ENCODE data around the gene FLT3. TPM values are rescaled to one million over a fixed set of nuclear protein-coding genes. Genes with fewer than 3 reads are reported as not detected.

FLT3 gene
- polyA plus RNA-seq, 3 donors, result 2.1 to 5.3 (median 3.7) TPM

- H3K9me3 Mint-ChIP-seq, result peaks cover 0 to 31% (median 13%) of the 10 kb centered on the region in 7 donors
- intact Hi-C loops (cut with micrococcal nuclease), result no loop called here
- no peak overlapping the region for H3K27ac ChIP-seq (ENCODE audit: low read depth in 1 of 2, low read length in 2 of 2)
- H3K4me1 ChIP-seq (ENCODE audit: control insufficient read depth in 1 of 2, insufficient read depth in 2 of 2, low read length in 2 of 2), result peaks cover 35 to 42% of the 10 kb centered on the region in 2 donors
- no peak for DNase-seq
- peaks cover 80 to 96% of the 10 kb centered on the region in 2 donors for H3K27me3 ChIP-seq (ENCODE audit: control insufficient read depth in 2 of 2, insufficient read depth in 2 of 2, low read length in 2 of 2)
- no peak overlapping the region for H3K27ac Mint-ChIP-seq
- H3K4me1 Mint-ChIP-seq, result peaks cover 33% of the 10 kb centered on the region
- no peaks in the 10 kb centered on the region for H3K36me3 ChIP-seq (replicated peaks in 1 of 2; ENCODE audit: control insufficient read depth in 1 of 2, insufficient read depth in 2 of 2, low read length in 2 of 2)
- H3K4me2 ChIP-seq (replicated peaks; ENCODE audit: extremely low read depth, low read length, poor library complexity, severe bottlenecking), result no peak overlapping the region
- peaks cover 88 to 93% (median 90%) of the 10 kb centered on the region in 3 donors for H3K27me3 Mint-ChIP-seq (ENCODE audit: low read depth in 3 of 3)
- no peaks in the 10 kb centered on the region for H3K79me2 ChIP-seq (ENCODE audit: insufficient read depth, low read length)
- no peak for TF ChIP-seq CTCF (IDR thresholded peaks at IDR 0.05)
- H3K9ac ChIP-seq (ENCODE audit: insufficient read depth, low read length, poor library complexity, severe bottlenecking), result no peak overlapping the region
- H2AFZ ChIP-seq (ENCODE audit: insufficient read depth, low read depth, low read length, poor library complexity, severe bottlenecking), result no peak overlapping the region
- no peak overlapping the region for H3K4me3 ChIP-seq (replicated peaks in 1 of 3; ENCODE audit: low read depth in 2 of 3, low read length in 3 of 3)
- peaks cover 0 to 8% of the 10 kb centered on the region in 2 donors for H3K36me3 Mint-ChIP-seq
- peak overlapping the region in 1 of 2 donors; percentile 95 for H3K4me3 Mint-ChIP-seq
- H3K9me3 ChIP-seq (replicated peaks in 1 of 2; ENCODE audit: control insufficient read depth in 1 of 2, insufficient read depth in 1 of 2, low read length in 2 of 2), result peaks cover 0 to 39% of the 10 kb centered on the region in 2 donors
- H4K20me1 ChIP-seq (ENCODE audit: insufficient read depth, low read length), result no peaks in the 10 kb centered on the region
- no CpG with 5 or more reads among the region's 5 CpGs for WGBS (ENCODE audit: insufficient coverage)
Measured at GRCh38 chr13:27956576-27957300, 143.6 kb downstream of the FLT3 start.

DNA sequence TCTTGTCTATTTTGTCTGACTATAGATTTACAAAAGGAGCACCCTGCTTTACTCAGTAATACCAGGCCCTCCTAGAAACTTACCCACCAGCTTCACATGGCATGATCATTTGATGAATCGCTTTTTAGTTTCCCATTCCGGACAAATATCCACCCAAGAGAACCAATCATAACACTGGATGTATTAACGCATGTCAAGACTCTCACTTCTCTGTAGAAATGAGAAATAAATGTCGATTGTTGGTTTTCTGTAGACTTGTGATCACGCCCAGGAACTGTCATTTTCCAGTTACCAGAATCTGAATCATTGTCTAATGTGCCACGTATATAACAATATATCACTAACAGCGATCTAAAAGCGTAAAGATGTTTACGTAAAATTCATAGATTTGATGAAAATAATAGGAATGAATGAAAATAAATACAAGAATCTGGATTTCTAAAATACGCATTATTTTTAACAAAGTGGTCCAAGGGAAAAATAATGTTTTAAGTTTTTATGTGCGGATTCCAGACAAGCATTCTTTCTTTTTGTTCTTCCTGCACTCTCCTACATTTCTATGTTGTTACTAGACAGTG lies 145.3 kb downstream of the FLT3 start:
- Histone ChIP-seq H3K4me1 (ENCODE audit: control insufficient read depth in 1 of 2, insufficient read depth in 2 of 2, low read length in 2 of 2) (peaks cover 25 to 26% of the 10 kb centered on the region in 2 donors), H3K4me2 (replicated peaks; ENCODE audit: extremely low read depth, low read length, poor library complexity, severe bottlenecking) (peak overlapping the region; percentile 86), H3K36me3 (replicated peaks in 1 of 2; ENCODE audit: control insufficient read depth in 1 of 2, insufficient read depth in 2 of 2, low read length in 2 of 2) (no peaks in the 10 kb centered on the region), H4K20me1 (ENCODE audit: insufficient read depth, low read length) (no peaks in the 10 kb centered on the region), H3K9me3 (replicated peaks in 1 of 2; ENCODE audit: control insufficient read depth in 1 of 2, insufficient read depth in 1 of 2, low read length in 2 of 2) (peaks cover 0 to 31% of the 10 kb centered on the region in 2 donors), H3K27ac (ENCODE audit: low read depth in 1 of 2, low read length in 2 of 2) (no peak overlapping the region), H2AFZ (ENCODE audit: insufficient read depth, low read depth, low read length, poor library complexity, severe bottlenecking) (no peak overlapping the region), H3K79me2 (ENCODE audit: insufficient read depth, low read length) (no peaks in the 10 kb centered on the region), H3K4me3 (replicated peaks in 1 of 3; ENCODE audit: low read depth in 2 of 3, low read length in 3 of 3) (peak overlapping the region in 1 of 3 experiments; percentile 76), H3K27me3 (ENCODE audit: control insufficient read depth in 2 of 2, insufficient read depth in 2 of 2, low read length in 2 of 2) (peaks cover 75 to 91% of the 10 kb centered on the region in 2 donors), H3K9ac (ENCODE audit: insufficient read depth, low read length, poor library complexity, severe bottlenecking) (no peak overlapping the region)
- peak overlapping the region in 1 of 2 donors; percentile 95 for H3K4me3 Mint-ChIP-seq
- no CpG with 5 or more reads among the region's 11 CpGs for WGBS (ENCODE audit: insufficient coverage)
- peaks cover 19% of the 10 kb centered on the region for H3K4me1 Mint-ChIP-seq
- no peak for DNase-seq
- H3K27me3 Mint-ChIP-seq (ENCODE audit: low read depth in 3 of 3), result peaks cover 87 to 92% (median 92%) of the 10 kb centered on the region in 3 donors
- no peak for TF ChIP-seq CTCF (IDR thresholded peaks at IDR 0.05)
- H3K36me3 Mint-ChIP-seq, result peaks cover 0 to 8% of the 10 kb centered on the region in 2 donors
- H3K27ac Mint-ChIP-seq, result no peak overlapping the region
- intact Hi-C loops (cut with micrococcal nuclease), result no loop called here
- H3K9me3 Mint-ChIP-seq, result peaks cover 0 to 30% (median 11%) of the 10 kb centered on the region in 7 donors
